Karpas-422 (cell line): ENCODE results near the gene ADGRG3. TPM values are rescaled to one million over a fixed set of nuclear protein-coding genes. Genes with fewer than 3 reads are reported as not detected.

Source experiments
- DNase-seq: peaks from one replicate; pipeline ENCODE4 v3.0.0-alpha.2; 2015
- H2AFZ ChIP-seq: fragments of 200-600 bp; sonication (generic); 2 replicates; pipeline ENCODE4 v1.6.1; 2014; ENCODE audit warnings: antibody characterized with exemption, low read length, mixed read lengths
- H3K27ac ChIP-seq: fragments of 200-600 bp; sonication (generic); 2 replicates; pipeline ENCODE4 v1.5.1; 2014; ENCODE audit warnings: mild to moderate bottlenecking, low read length, moderate library complexity
- H3K27me3 ChIP-seq: fragments of 200-600 bp; sonication (generic); 2 replicates; pipeline ENCODE4 v1.6.1; 2014; ENCODE audit warnings: low read length, mixed read lengths
- H3K36me3 ChIP-seq: fragments of 200-600 bp; sonication (generic); 2 replicates; pipeline ENCODE4 v1.6.1; 2014; ENCODE audit warnings: low read length, mixed read lengths; ENCODE audit not compliant: insufficient read depth
- H3K4me1 ChIP-seq: fragments of 200-600 bp; sonication (generic); 2 replicates; pipeline ENCODE4 v1.6.1; 2014; ENCODE audit warnings: mild to moderate bottlenecking, low read length, mixed read lengths
- H3K4me2 ChIP-seq: fragments of 200-600 bp; sonication (generic); 2 replicates; pipeline ENCODE4 v1.6.1; 2014; ENCODE audit warnings: low read length, low read depth, mild to moderate bottlenecking; ENCODE audit not compliant: poor library complexity, severe bottlenecking
- H3K4me3 ChIP-seq: fragments of 200-600 bp; sonication (generic); 2 replicates; pipeline ENCODE4 v1.5.1; 2014; ENCODE audit warnings: mild to moderate bottlenecking, antibody characterized with exemption, low read length, mixed read lengths
- H3K79me2 ChIP-seq: fragments of 200-600 bp; sonication (generic); 2 replicates; pipeline ENCODE4 v1.6.1; 2014; ENCODE audit warnings: mild to moderate bottlenecking, low read length, mixed read lengths
- H3K9ac ChIP-seq: fragments of 200-600 bp; sonication (generic); 2 replicates; pipeline ENCODE4 v1.6.0; 2014; ENCODE audit warnings: low read length
- H3K9me2 ChIP-seq: fragments of 200-600 bp; sonication (generic), shearing (Covaris generic); replicated peaks from 2 replicates; pipeline ENCODE4 v1.6.0; 2014; ENCODE audit warnings: mild to moderate bottlenecking, low read length, moderate library complexity; ENCODE audit not compliant: insufficient read depth
- H3K9me3 ChIP-seq: fragments of 300-700, 200-600 bp; sonication (generic); 2 replicates; pipeline ENCODE4 v1.6.1; 2014; ENCODE audit warnings: low read length, mixed read lengths
- H4K20me1 ChIP-seq: fragments of 200-600 bp; sonication (generic); 2 replicates; pipeline ENCODE4 v1.6.1; 2014; ENCODE audit warnings: mild to moderate bottlenecking, antibody characterized with exemption, low read length, low read depth; ENCODE audit not compliant: insufficient read depth
- total RNA-seq: library from RNA; depleted of rRNA; stranded (reverse); fragments of >200 nt; shearing (Covaris generic); gene quantifications from 2 replicates; pipeline ENCODE4 v1.2.3, GENCODE V29; 2014; ENCODE audit warnings: low replicate concordance; rRNA removed

The ADGRG3 gene
- total RNA-seq, 1 experiment from 2014 or later, result not detected

- Histone ChIP-seq H3K27ac (peak within 1 kb of the TSS; percentile 46; the same call in 1 of the 2 replicates), H3K9ac (peak within 1 kb of the TSS; percentile 91), H3K79me2 (peaks cover 21% of the 10 kb centered on the region), H3K4me2 (peak within 1 kb of the TSS; percentile 94), H3K9me3 (no peaks in the 10 kb centered on the region), H3K27me3 (no peaks in the 10 kb centered on the region), H3K9me2 (no peaks in the 10 kb centered on the region), H4K20me1 (no peaks in the 10 kb centered on the region), H3K4me1 (peaks cover 19% of the 10 kb centered on the region), H3K4me3 (peak within 1 kb of the TSS; percentile 89), H3K36me3 (no peaks in the 10 kb centered on the region), H2AFZ (peak within 1 kb of the TSS; percentile 94)
- DNase-seq, result peak; percentile 45
Observed at GRCh38 chr16:57735755-57736418, 67.8 kb downstream of the ADGRG3 start, which contains the start of gene KATNB1. TSS of gene KATNB1 (plus strand) at chr16:57735770. CDS start at chr16:57737244, 1,474 bp downstream.

GRCh38 chr16:57736419-57737351 is 68.6 kb downstream of the ADGRG3 start:
- H3K4me2 ChIP-seq, result peak overlapping the region; percentile 81
- peak; percentile 56 for DNase-seq
- H3K27me3 ChIP-seq, result no peaks in the 10 kb centered on the region

DNA sequence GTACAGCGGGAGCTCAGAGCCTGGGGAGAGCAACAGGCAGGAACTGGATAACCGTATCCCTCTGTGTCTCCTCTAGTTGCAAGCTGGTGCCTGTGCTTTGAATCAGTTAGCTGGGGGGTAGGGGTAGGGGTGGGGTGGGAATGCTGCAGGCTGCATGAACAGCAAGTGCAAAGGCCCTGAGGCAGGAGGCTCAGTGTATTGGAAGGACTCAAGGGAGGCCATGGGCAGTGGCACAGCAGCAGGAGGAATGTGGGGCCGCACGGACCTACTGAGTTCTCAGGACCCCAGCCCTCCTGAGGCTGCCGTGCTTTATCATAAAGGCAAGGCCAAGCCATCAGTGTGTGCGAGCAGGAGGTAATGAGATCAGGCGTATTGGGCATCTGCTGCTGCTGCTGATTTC is 70.7 kb downstream of the ADGRG3 start:
- Histone ChIP-seq H3K4me3 (no peak overlapping the region), H3K27ac (no peak overlapping the region), H3K36me3 (no peaks in the 10 kb centered on the region), H3K9ac (no peak overlapping the region), H3K79me2 (peaks cover 21% of the 10 kb centered on the region), H3K4me2 (no peak overlapping the region), H2AFZ (no peak overlapping the region), H3K27me3 (no peaks in the 10 kb centered on the region), H3K9me2 (no peaks in the 10 kb centered on the region), H3K4me1 (peaks cover 19% of the 10 kb centered on the region), H3K9me3 (no peaks in the 10 kb centered on the region), H4K20me1 (no peaks in the 10 kb centered on the region)
- no peak for DNase-seq

More at GRCh38 chr16:57736419-57737351, 68.6 kb downstream of the ADGRG3 start:
- no peaks in the 10 kb centered on the region for H3K9me3 ChIP-seq
- peaks cover 19% of the 10 kb centered on the region for H3K4me1 ChIP-seq
- no peak overlapping the region for H2AFZ ChIP-seq
- peak overlapping the region; percentile 89 for H3K4me3 ChIP-seq
- peak overlapping the region; percentile 74 for H3K9ac ChIP-seq
- H3K36me3 ChIP-seq, result no peaks in the 10 kb centered on the region
- no peak overlapping the region for H3K27ac ChIP-seq
- H4K20me1 ChIP-seq, result no peaks in the 10 kb centered on the region
- H3K9me2 ChIP-seq, result no peaks in the 10 kb centered on the region
- H3K79me2 ChIP-seq, result peaks cover 21% of the 10 kb centered on the region

Other genes starting within 250 kb of the ADGRG3 start
- gene CIAPIN1, start 220.9 kb upstream of the ADGRG3 start, total RNA-seq, result 37.7 and 70.6 TPM in 2 replicates
- 39.5 and 46.9 TPM in 2 replicates for gene COQ9, start 220.8 kb upstream of the ADGRG3 start, total RNA-seq
- 75.5 and 87.6 TPM in 2 replicates for gene POLR2C, start 205.6 kb upstream of the ADGRG3 start, total RNA-seq
- 3.2 and 3.4 TPM in 2 replicates for gene DOK4, start 181.8 kb upstream of the ADGRG3 start, total RNA-seq
- gene CCDC102A, start 131.7 kb upstream of the ADGRG3 start, total RNA-seq, result 5.9 and 25.7 TPM in 2 replicates
- gene ADGRG5, start 125.7 kb upstream of the ADGRG3 start, total RNA-seq, result 2.9 and 3.0 TPM in 2 replicates
- not detected in 2 replicates for gene ADGRG1, start 39.7 kb upstream of the ADGRG3 start, total RNA-seq
- not detected in 2 replicates for gene DRC7, start 26.5 kb downstream of the ADGRG3 start, total RNA-seq
- gene KATNB1, start 67.5 kb downstream of the ADGRG3 start, total RNA-seq, result 17.4 and 40.0 TPM in 2 replicates
- gene KIFC3, start 134.2 kb downstream of the ADGRG3 start, total RNA-seq, result not detected in 2 replicates